Activated CD4-positive, alpha-beta T cell treated with anti-CD3 and anti-CD28 coated beads, Interleukin-2, Interleukin-4, amounts not matched to agents 100 ng/mL and 50 ng/mL, durations not matched to agents 16 hours and 8 hours (primary cell): ENCODE results near the gene ARPC3.
A peak's percentile ranks its signal among the peaks of the same experiment; 100 is the strongest.
"Not testable (repeated sequence)": the region's sequence is repeated elsewhere in the genome, so short reads cannot be mapped to it uniquely, and the experiment has no call there.

ENCODE experiments used
- DNase-seq: peaks from one replicate; pipeline ENCODE4 v3.0.0-alpha.2; 2020; ENCODE audit warnings: low spot score

ARPC3 gene

GRCh38 chr12:110449799-110450497 is at the start of gene ARPC3:
Gene ARPC3, minus strand, starts transcription at chr12:110450337. Its CDS starts 77 bp downstream, at chr12:110450260.
- peak; percentile 96 for DNase-seq

GRCh38 chr12:110498984-110499706 is 49.0 kb upstream of the ARPC3 start:
- no peak for DNase-seq

- DNase-seq: no peak
These were observed 25.3 kb upstream of the ARPC3 start for GRCh38 chr12:110475426-110475825.

DNA sequence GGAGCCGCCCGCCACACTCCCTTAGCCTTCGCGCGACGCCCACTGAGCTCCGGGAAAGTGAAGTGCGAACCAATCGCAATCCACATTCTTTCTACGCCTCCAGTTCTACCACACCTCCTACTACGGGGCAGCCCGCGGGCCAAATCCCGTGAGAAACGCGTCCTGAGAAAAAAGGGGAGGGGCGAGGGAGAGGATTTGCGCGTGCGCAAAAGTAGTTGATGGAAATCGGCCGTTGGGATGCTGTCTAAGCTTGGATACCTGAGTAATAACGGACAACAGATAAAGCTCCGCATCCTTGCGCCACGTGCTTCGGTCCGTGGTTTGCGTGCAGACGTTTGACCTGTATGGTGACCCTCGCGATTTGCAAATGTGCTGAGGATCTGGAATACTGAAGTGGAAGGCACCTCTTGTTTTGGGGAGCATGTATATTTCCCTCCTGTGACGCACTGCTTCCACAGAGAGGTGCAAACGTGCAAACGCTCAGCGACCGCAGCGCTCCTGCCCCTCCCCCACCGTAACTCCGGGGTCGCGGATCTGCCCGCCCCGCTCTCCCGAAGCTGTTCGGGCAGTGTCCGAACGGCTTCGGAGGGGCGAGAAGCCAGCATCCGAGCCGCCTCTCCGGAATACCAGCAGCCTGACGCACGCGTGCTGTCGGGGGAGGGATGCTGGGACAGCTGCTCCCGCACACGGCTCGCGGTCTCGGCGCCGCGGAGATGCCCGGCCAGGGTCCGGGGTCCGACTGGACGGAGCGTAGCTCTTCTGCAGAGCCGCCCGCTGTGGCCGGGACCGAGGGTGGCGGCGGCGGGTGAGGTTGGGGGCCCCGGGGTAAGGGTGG is 18.3 kb upstream of the ARPC3 start, which contains the start of the genes FAM216A and GPN3:
TSS of gene FAM216A (plus strand) at position 632 of the 835 bp plus-strand sequence. CDS start at position 663, 31 bp downstream.
TSS of gene GPN3 (minus strand) at position 44 of the 835 bp plus-strand sequence. CDS start 54 bp downstream, outside the sequence.
- peak; percentile 98 for DNase-seq

DNA sequence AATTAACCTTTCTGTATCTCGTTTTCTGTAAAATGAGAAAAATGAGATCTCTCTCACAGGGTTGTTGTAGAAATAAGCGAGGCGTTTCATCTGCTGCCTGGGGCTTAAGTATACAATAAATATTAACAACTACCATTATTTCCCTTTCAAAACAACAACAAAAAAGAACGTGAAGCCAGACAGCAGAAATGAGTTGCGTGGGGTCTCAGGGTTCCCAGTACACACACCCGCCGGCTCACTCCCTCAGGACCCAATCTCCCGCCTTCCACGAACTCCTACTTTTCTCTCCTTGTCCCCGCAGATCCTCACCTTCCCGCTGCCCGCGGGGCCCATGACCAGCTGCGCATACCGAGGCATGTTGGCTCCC is 17.7 kb upstream of the ARPC3 start:
- no peak for DNase-seq

- no peak for DNase-seq
These were observed 16.7 kb upstream of the ARPC3 start for GRCh38 chr12:110466791-110467190.

DNA sequence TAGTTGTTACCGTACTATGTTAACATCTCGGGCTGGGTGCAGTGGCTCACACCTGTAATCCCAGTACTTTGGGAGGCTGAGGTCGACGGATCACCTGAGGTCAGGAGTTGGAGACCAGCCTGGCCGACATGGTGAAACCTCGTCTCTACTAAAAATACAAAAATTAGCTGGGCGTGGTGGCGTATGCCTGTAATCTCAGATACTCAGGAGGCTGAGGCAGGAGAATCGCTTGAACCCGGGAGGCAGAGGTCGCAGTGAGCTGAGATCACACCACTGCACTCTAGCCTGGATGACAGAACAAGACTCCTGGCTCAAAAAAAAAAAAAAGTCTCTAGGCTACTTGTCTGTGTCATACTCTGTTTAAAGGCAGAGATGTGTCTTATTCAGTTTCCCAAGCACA is 15.6 kb upstream of the ARPC3 start:
- not testable (repeated sequence) for DNase-seq

DNA sequence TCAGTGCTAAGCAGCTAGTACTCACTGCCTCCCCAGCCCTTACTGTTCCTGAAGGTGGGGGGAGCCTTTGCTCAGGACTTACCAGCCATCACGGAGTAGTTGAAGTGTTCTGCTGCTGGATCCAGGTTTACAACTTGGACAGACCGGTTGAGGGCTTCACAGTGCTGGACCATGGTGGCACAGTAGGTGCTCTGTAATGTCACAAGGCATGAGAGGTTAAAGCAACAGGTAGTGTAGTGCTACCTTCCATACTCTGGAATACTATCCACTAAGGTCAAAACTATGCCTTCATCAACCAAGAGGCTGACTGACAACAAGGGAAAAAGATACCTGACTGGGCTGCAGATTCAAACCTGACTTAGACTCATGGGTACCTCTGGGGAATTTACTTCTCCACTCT is 14.9 kb upstream of the ARPC3 start:
- no peak for DNase-seq

- not testable (repeated sequence) for DNase-seq
These were observed 11.1 kb upstream of the ARPC3 start for GRCh38 chr12:110461189-110461588.

DNA sequence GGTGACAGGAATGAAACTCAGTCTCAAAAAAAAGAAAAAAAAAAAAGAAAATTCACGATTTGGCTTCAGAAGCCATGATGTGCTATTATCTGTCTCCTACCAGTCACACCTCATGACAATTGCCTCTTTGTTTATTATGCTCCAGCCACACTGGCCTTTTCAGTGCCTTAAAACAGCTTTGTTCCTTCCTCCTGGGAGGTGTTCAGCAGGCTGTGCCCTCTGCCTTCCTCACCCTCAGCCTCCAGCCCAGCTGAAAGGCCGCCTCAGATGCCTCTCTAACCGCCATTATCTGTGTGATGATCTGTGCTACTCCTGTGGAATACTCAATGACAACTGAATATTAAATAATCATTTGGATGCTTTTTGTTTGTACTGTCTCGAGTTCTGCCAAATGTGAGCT is 8.6 kb upstream of the ARPC3 start:
- DNase-seq: no peak

DNA sequence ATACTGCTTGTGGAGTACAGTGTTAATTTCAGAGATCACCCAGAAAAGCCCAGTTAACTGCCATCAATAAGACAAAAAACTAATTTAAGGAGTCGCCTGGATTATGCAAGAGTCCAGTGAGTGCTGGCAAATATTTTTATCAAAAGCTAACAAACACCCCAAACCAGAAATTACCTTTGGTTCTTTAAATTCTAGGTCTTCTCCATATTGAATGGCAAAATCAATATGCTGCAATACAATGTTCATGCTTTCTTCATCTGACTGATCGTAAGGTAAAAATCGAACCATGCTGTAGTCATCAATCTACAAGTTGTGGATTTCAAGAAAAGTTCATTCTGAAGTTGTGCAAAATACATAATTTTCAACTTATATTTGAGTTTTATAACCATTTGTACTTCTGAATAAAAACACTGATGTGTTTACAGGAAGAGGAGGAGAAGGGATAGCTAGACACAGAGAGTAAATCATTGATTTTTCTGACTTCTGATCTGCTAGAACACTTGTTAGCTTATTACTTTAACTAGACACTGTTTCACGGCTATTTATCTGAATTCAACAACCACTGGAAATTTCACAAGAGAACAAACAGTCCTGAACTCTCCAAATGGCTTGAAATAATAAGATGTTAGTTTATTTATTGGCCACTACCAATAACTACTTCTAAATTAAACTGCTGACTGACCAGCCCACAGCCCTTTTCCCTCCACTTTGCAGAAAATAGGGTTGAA is 3.6 kb upstream of the ARPC3 start:
- no peak for DNase-seq

DNA sequence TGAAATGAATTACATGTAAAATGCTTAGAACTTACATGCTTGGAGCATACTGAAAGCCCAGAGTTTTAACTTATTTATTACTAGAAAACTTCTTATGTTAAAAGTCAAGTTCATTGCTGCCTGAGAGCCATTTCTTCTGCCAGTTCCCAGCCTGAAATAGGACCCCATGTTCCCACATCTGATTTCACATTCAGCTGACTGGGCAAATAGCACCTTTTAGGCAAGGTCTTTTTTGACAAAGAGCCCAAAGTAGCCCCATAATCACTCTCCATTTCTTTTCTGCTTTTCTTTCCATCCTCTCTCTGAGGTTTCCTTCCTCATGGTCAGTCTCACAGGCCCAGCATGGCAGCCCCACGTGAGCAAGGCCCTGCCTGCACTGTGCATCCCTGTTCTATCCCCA is 1.1 kb upstream of the ARPC3 start:
- DNase-seq: no peak

GRCh38 chr12:110444455-110444854 is 5.7 kb downstream of the ARPC3 start:
- DNase-seq: no peak

DNA sequence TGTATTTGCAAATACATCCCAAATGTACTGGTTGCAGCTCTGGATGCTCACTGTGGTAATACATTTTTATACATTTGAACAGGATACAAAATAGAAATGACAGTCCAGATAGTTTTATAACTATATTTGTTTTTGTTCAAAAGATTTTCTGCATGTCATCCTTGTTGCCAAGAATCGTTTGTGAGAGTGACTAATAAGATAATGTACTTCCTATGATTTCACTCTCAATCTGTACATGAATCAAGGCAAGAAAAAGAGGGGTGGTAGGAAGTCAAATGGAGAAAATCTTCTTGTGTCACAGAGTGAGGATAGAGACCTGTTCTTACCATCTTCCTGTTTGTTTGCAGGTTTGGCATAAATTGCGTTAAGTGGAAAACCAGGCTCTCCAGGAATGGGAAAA is 13.9 kb downstream of the ARPC3 start:
- no peak for DNase-seq

DNA sequence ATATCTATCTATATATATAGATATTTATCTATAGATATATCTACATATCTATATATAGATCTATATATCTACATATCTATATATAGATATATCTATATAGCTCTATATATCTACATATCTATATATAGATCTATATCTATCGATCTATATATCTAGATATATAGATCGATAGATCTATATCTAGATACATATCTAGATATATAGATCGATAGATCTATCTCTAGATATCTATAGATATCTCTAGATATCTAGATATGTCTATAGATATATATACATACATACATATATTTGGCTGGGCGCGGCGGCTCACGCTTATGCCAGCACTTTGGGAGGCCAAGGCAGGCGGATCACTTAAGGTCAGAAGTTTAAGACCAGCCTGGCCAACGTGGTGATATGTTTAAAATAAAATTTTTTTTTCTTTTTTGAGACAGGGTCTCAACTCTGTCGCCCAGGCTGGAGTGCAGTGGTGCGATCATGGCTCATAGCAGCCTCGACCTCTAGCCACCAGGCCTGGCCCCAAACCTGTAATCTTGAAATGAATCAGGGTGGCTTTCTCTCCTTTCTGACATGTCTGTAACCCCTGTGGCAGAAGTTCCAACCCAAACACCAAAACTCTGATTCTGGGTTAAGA is 18.1 kb downstream of the ARPC3 start:
- peak; percentile 35 for DNase-seq

DNA sequence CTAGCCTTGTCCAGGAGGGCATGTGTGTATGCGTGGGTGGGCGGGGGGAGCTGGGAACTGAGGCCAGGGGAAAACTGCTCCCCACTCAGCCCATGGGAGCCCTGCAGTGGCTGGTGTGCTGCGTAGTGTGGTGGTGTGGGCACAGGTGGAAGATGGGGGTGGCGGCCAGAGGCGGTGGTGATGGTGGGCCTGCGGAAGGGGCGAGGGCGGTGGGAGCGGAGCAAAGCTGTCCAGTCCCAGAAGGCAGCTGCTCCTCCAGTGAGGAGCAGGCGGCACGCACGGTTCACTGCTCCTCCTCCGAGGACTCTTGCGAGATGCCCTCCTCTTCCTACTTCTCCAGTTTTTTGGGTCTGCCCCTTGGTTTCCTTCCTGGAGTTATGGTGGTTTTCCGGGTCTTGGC is 20.5 kb downstream of the ARPC3 start:
- not testable (repeated sequence) for DNase-seq

GRCh38 chr12:110426406-110426805 is 23.7 kb downstream of the ARPC3 start:
- no peak for DNase-seq

GRCh38 chr12:110424237-110424636 is 25.9 kb downstream of the ARPC3 start:
- DNase-seq: no peak

DNA sequence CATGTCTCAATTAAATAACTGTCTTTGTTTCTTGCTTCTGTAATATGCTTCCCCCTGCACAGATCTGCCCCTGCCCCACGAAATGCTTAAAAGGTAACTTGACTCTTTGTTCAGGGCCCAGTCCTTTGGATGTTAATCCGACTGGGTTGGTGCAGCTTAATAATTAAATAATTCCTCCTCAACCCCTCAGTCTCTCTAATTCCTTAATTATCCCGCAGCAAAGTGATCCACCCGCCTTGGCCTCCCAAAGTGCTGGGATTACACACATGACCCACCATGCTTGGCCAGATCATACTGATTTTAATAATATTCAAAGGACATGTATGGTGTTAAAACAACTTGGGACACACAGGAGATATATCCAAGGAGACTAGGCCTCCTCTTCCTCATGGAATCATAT is 28.4 kb downstream of the ARPC3 start:
- DNase-seq: no peak

DNA sequence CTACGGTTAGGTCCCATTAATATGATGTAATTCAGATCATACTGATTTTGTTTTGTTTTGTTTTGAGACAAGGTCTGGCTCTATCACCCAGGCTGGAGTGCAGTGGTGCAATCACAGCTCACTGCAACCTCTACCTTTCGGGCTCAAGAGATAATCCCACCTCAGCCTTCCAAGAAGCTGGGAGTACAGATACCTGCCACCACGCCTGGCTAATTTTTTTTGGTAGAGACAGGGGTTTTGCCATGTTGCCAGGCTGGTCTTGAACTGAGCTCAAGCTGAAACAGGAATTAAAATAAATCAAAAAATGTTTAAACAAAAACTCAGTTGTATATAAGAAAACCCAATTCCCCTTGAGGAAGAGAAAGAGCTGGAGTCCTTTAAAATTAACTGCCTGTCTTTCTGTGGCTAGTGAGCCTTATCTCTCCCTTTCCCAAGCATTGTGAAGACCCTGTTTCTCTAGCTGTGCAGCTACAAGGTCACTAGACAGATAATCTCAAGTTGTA is 28.9 kb downstream of the ARPC3 start:
- no peak for DNase-seq

DNA sequence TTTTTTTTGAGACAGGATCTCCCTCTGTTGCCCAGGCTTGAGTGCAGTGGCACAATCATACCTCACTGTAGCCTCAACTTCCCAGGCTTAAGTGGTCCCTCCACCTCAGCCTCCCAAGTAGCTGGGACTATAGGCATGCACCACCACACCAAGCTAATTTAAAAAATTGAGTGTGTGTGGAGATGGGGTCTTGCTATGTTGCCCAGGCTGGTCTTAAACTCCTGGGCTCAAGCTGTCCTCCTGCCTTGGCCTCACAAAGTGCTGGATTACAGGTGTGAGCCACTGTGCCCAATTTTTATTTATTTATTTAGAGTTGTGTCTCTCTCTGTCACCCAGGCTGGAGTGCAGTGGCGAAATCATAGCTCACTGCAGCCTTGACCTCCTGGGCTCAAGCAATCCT is 29.5 kb downstream of the ARPC3 start:
- DNase-seq: not testable (repeated sequence)
